ENCODE measurements around the gene A2ML1. TPM values are rescaled to one million over a fixed set of nuclear protein-coding genes. Genes with fewer than 3 reads are reported as not detected.

A2ML1 gene
- polyA plus RNA-seq, 3 donors from 2014 or later: not detected

GRCh38 chr12:8823565-8824300 is 1.3 kb downstream of the A2ML1 start:
- Mint-ChIP-seq H3K9me3 (peaks cover 0 to 1% (median 0%) of the 10 kb centered on the region in 6 donors), H3K4me1 (no peaks in the 10 kb centered on the region), H3K36me3 (no peaks in the 10 kb centered on the region), H3K4me3 (no peak overlapping the region), H3K27me3 (ENCODE audit: low read depth in 3 of 3) (peaks cover 0 to 17% (median 2%) of the 10 kb centered on the region in 3 donors), H3K27ac (no peak overlapping the region)
- no peak for DNase-seq

- Mint-ChIP-seq H3K36me3 (no peaks in the 10 kb centered on the region), H3K27me3 (ENCODE audit: low read depth in 3 of 3) (peaks cover 0 to 13% (median 2%) of the 10 kb centered on the region in 3 donors)
- DNase-seq: no peak
Measured at GRCh38 chr12:8827551-8828256, 5.3 kb downstream of the A2ML1 start.

GRCh38 chr12:8828257-8829124 is 6.1 kb downstream of the A2ML1 start:
- Mint-ChIP-seq H3K9me3 (peaks cover 0 to 1% (median 0%) of the 10 kb centered on the region in 6 donors), H3K4me1 (no peaks in the 10 kb centered on the region), H3K36me3 (no peaks in the 10 kb centered on the region), H3K4me3 (no peak overlapping the region), H3K27me3 (ENCODE audit: low read depth in 3 of 3) (peaks cover 0 to 12% (median 2%) of the 10 kb centered on the region in 3 donors), H3K27ac (no peak overlapping the region)
- DNase-seq: no peak

More at GRCh38 chr12:8827551-8828256, 5.3 kb downstream of the A2ML1 start:
- Mint-ChIP-seq H3K27ac (no peak overlapping the region), H3K9me3 (peaks cover 0 to 1% (median 0%) of the 10 kb centered on the region in 6 donors), H3K4me3 (no peak overlapping the region), H3K4me1 (no peaks in the 10 kb centered on the region)

- no peak for DNase-seq
- no peaks in the 10 kb centered on the region for H3K36me3 Mint-ChIP-seq
- peaks cover 0 to 12% (median 2%) of the 10 kb centered on the region in 3 donors for H3K27me3 Mint-ChIP-seq (ENCODE audit: low read depth in 3 of 3)
- H3K4me1 Mint-ChIP-seq: no peaks in the 10 kb centered on the region
- H3K4me3 Mint-ChIP-seq: no peak overlapping the region
- peaks cover 0 to 1% (median 0%) of the 10 kb centered on the region in 6 donors for H3K9me3 Mint-ChIP-seq
- no peak overlapping the region for H3K27ac Mint-ChIP-seq
Measured at GRCh38 chr12:8829125-8829518, 6.7 kb downstream of the A2ML1 start.

- Mint-ChIP-seq H3K27me3 (ENCODE audit: low read depth in 3 of 3) (peaks cover 0 to 14% (median 2%) of the 10 kb centered on the region in 3 donors), H3K9me3 (peaks cover 0 to 1% (median 0%) of the 10 kb centered on the region in 6 donors), H3K4me3 (no peak overlapping the region), H3K27ac (no peak overlapping the region), H3K36me3 (no peaks in the 10 kb centered on the region), H3K4me1 (no peaks in the 10 kb centered on the region)
- DNase-seq: no peak
Measured at GRCh38 chr12:8829621-8830020, 7.2 kb downstream of the A2ML1 start.

- H3K9me3 Mint-ChIP-seq: peaks cover 0 to 1% (median 0%) of the 10 kb centered on the region in 6 donors
- H3K27me3 Mint-ChIP-seq (ENCODE audit: low read depth in 3 of 3): peaks cover 2 to 10% (median 2%) of the 10 kb centered on the region in 3 donors
- DNase-seq: no peak
- no peak overlapping the region for H3K4me3 Mint-ChIP-seq
- no peaks in the 10 kb centered on the region for H3K4me1 Mint-ChIP-seq
- no peaks in the 10 kb centered on the region for H3K36me3 Mint-ChIP-seq
- no peak overlapping the region for H3K27ac Mint-ChIP-seq
Measured at GRCh38 chr12:8831116-8831515, 8.7 kb downstream of the A2ML1 start.

GRCh38 chr12:8832500-8832899 is 10.1 kb downstream of the A2ML1 start:
- Mint-ChIP-seq H3K9me3 (no peaks in the 10 kb centered on the region), H3K4me3 (no peak overlapping the region), H3K27me3 (ENCODE audit: low read depth in 3 of 3) (peaks cover 0 to 9% (median 3%) of the 10 kb centered on the region in 3 donors), H3K36me3 (no peaks in the 10 kb centered on the region), H3K27ac (no peak overlapping the region), H3K4me1 (no peaks in the 10 kb centered on the region)
- no peak for DNase-seq

- no peak overlapping the region for H3K27ac Mint-ChIP-seq
- H3K27me3 Mint-ChIP-seq (ENCODE audit: low read depth in 3 of 3): peaks cover 3 to 8% (median 6%) of the 10 kb centered on the region in 3 donors
- no peaks in the 10 kb centered on the region for H3K36me3 Mint-ChIP-seq
- no peak for DNase-seq
- no peaks in the 10 kb centered on the region for H3K9me3 Mint-ChIP-seq
- H3K4me3 Mint-ChIP-seq: no peak overlapping the region
- no peaks in the 10 kb centered on the region for H3K4me1 Mint-ChIP-seq
Measured at GRCh38 chr12:8834230-8834629, 11.8 kb downstream of the A2ML1 start.

GRCh38 chr12:8837291-8837690 is 14.9 kb downstream of the A2ML1 start:
- DNase-seq: no peak
- peaks cover 5 to 7% (median 6%) of the 10 kb centered on the region in 3 donors for H3K27me3 Mint-ChIP-seq (ENCODE audit: low read depth in 3 of 3)
- H3K36me3 Mint-ChIP-seq: no peaks in the 10 kb centered on the region
- H3K9me3 Mint-ChIP-seq: peaks cover 0 to 2% (median 0%) of the 10 kb centered on the region in 6 donors
- H3K4me1 Mint-ChIP-seq: no peaks in the 10 kb centered on the region
- no peak overlapping the region for H3K4me3 Mint-ChIP-seq
- H3K27ac Mint-ChIP-seq: no peak overlapping the region

GRCh38 chr12:8840321-8840720 is 17.9 kb downstream of the A2ML1 start:
- Mint-ChIP-seq H3K27me3 (ENCODE audit: low read depth in 3 of 3) (peaks cover 6 to 7% (median 6%) of the 10 kb centered on the region in 3 donors), H3K27ac (no peak overlapping the region), H3K9me3 (peaks cover 0 to 2% (median 0%) of the 10 kb centered on the region in 6 donors), H3K4me3 (no peak overlapping the region), H3K36me3 (no peaks in the 10 kb centered on the region), H3K4me1 (no peaks in the 10 kb centered on the region)
- DNase-seq: no peak

GRCh38 chr12:8840938-8841633 is 18.7 kb downstream of the A2ML1 start:
- Mint-ChIP-seq H3K27ac (peak overlapping the region in 1 of 6 donors; percentile 89), H3K4me3 (no peak overlapping the region)

GRCh38 chr12:8841778-8842177 is 19.4 kb downstream of the A2ML1 start:
- Mint-ChIP-seq H3K36me3 (no peaks in the 10 kb centered on the region), H3K4me3 (no peak overlapping the region), H3K27ac (no peak overlapping the region), H3K27me3 (ENCODE audit: low read depth in 3 of 3) (peaks cover 4 to 6% (median 5%) of the 10 kb centered on the region in 3 donors), H3K9me3 (peaks cover 0 to 2% (median 0%) of the 10 kb centered on the region in 6 donors), H3K4me1 (no peaks in the 10 kb centered on the region)
- no peak for DNase-seq

More at GRCh38 chr12:8840938-8841633, 18.7 kb downstream of the A2ML1 start:
- H3K27me3 Mint-ChIP-seq (ENCODE audit: low read depth in 3 of 3): peaks cover 6 to 7% (median 6%) of the 10 kb centered on the region in 3 donors
- no peak for DNase-seq
- H3K4me1 Mint-ChIP-seq: no peaks in the 10 kb centered on the region
- peaks cover 0 to 2% (median 0%) of the 10 kb centered on the region in 6 donors for H3K9me3 Mint-ChIP-seq
- no peaks in the 10 kb centered on the region for H3K36me3 Mint-ChIP-seq

GRCh38 chr12:8844665-8845064 is 22.2 kb downstream of the A2ML1 start:
- peaks cover 0 to 2% (median 0%) of the 10 kb centered on the region in 6 donors for H3K9me3 Mint-ChIP-seq
- peaks cover 0 to 4% (median 4%) of the 10 kb centered on the region in 3 donors for H3K27me3 Mint-ChIP-seq (ENCODE audit: low read depth in 3 of 3)
- DNase-seq: no peak
- H3K27ac Mint-ChIP-seq: no peak overlapping the region
- no peaks in the 10 kb centered on the region for H3K36me3 Mint-ChIP-seq
- no peak overlapping the region for H3K4me3 Mint-ChIP-seq
- H3K4me1 Mint-ChIP-seq: no peaks in the 10 kb centered on the region

Measured in immature natural killer cell (primary cell).